MM.1S (cell line): ENCODE results near the gene ADRA1B.
A peak's percentile ranks its signal among the peaks of the same experiment; 100 is the strongest.

Experiments used
- CTCF ChIP-seq: fragments of 300-600 bp; sonication (generic); IDR thresholded peaks from 2 replicates; pipeline ENCODE4 v1.5.1; 2016; ENCODE audit warnings: antibody characterized with exemption, low read length, mixed read lengths
- EZH2 ChIP-seq: fragments of 300-600 bp; sonication (generic); optimal IDR thresholded peaks from 2 replicates; pipeline ENCODE3; 2017; ENCODE audit warnings: low read depth, mild to moderate bottlenecking, antibody characterized with exemption, low read length, mixed read lengths

- TF ChIP-seq EZH2 = no peak
- TF ChIP-seq CTCF = 0 out of 2 replicates have a peak, but pooled peaks have one; percentile 6
Measured at GRCh38 chr5:159965031-159965837, 49.0 kb downstream of the ADRA1B start.
